HepG2 (cell line): ENCODE data around the gene HPS4. TPM values are rescaled to one million over a fixed set of nuclear protein-coding genes. Genes with fewer than 3 reads are reported as not detected.

Experiments used
- BHLHE40 ChIP-seq: IDR thresholded peaks from 2 replicates; pipeline ENCODE4 v1.6.1; 2011; ENCODE audit warnings: low read length, improper control_type of control experiment
- ELF3 ChIP-seq: IDR thresholded peaks from 2 replicates; pipeline ENCODE4 v1.6.1; 2016; ENCODE audit warnings: missing genetic modification reagents, missing compliant biosample characterization
- NRL ChIP-seq: sonication (generic); formaldehyde crosslinking; IDR thresholded peaks from 2 replicates; pipeline ENCODE4 v1.5.0; 2020; ENCODE audit warnings: missing genetic modification reagents, mild to moderate bottlenecking, moderate library complexity, borderline replicate concordance
- PITX1 ChIP-seq: sonication (generic); formaldehyde crosslinking; IDR thresholded peaks from 2 replicates; pipeline ENCODE4 v1.5.1; 2020; ENCODE audit warnings: mild to moderate bottlenecking, missing genetic modification reagents
- POLR2AphosphoS5 ChIP-seq: IDR thresholded peaks from 2 replicates; pipeline ENCODE4 v1.6.1; 2012; ENCODE audit warnings: low read depth, low read length
- RBFOX2 ChIP-seq: fragments of 200-400 bp; formaldehyde crosslinking; IDR thresholded peaks from 2 replicates; pipeline ENCODE4 v1.6.1; 2017; ENCODE audit warnings: low read depth, mild to moderate bottlenecking, low read length
- SALL1 ChIP-seq: sonication (generic); formaldehyde crosslinking; IDR thresholded peaks from 2 replicates; pipeline ENCODE4 v1.8.0; 2022; ENCODE audit warnings: mild to moderate bottlenecking, missing genetic modification reagents
- YEATS4 ChIP-seq: sonication (generic); formaldehyde crosslinking; IDR thresholded peaks from 2 replicates; pipeline ENCODE4 v1.4.0; 2020; ENCODE audit warnings: missing genetic modification reagents, borderline replicate concordance
- ZFP1 ChIP-seq: IDR thresholded peaks from 2 replicates; pipeline ENCODE4 v1.6.1; 2016
- ZGPAT ChIP-seq: IDR thresholded peaks from 2 replicates; pipeline ENCODE4 v1.6.1; 2016; ENCODE audit warnings: mild to moderate bottlenecking
- ZHX1 ChIP-seq: sonication (generic); formaldehyde crosslinking; IDR thresholded peaks from 2 replicates; pipeline ENCODE4 v1.8.1; 2022; ENCODE audit warnings: low read depth, mild to moderate bottlenecking, missing genetic modification reagents
- ZNF546 ChIP-seq: sonication (generic); formaldehyde crosslinking; conservative IDR thresholded peaks from 2 replicates; pipeline ENCODE4 v1.8.1; 2023; ENCODE audit warnings: mild to moderate bottlenecking, missing genetic modification reagents
- ZNF607 ChIP-seq: sonication (generic); formaldehyde crosslinking; IDR thresholded peaks from 2 replicates; pipeline ENCODE4 v1.5.1; 2020; ENCODE audit warnings: missing genetic modification reagents, mild to moderate bottlenecking, borderline replicate concordance
- ZNF710 ChIP-seq: sonication (generic); formaldehyde crosslinking; IDR thresholded peaks from 2 replicates; pipeline ENCODE4 v1.5.0; 2020; ENCODE audit warnings: mild to moderate bottlenecking, missing genetic modification reagents, borderline replicate concordance
- ZNF775 ChIP-seq: sonication (generic); formaldehyde crosslinking; IDR thresholded peaks from 2 replicates; pipeline ENCODE4 v1.4.0; 2020; ENCODE audit warnings: missing genetic modification reagents, mild to moderate bottlenecking, moderate library complexity, borderline replicate concordance
- polyA plus RNA-seq, 8 experiments: library from polyadenylated mRNA; depleted of rRNA in 3 of 8; stranded (reverse) in 7 of 8; unstranded in 1 of 8; fragments of >200 nt; fragmentation: Illumina TruSeq in 4 of 8; extraction: Trizol in 4 of 8; gene quantifications; 2 replicates each; pipeline versions ENCODE4 v1.2.1 to v1.2.3, GENCODE V29; 2011 to 2016; ENCODE audit warnings: low read depth in 4 of 8, missing spikeins in 1 of 8, mixed read lengths in 1 of 8; ENCODE audit not compliant: insufficient read depth in 1 of 8
- total RNA-seq, 5 experiments: library from RNA; depleted of rRNA; stranded (reverse); fragments of >200 nt; fragmentation: Illumina TruSeq; extraction: Trizol; gene quantifications; 2 replicates each; pipeline ENCODE4 v1.2.3, GENCODE V29; 2016; ENCODE audit warnings: low read depth in 1 of 5
- TF ChIP-seq, protein P1 (sequence below): sonication (generic); formaldehyde crosslinking; IDR thresholded peaks from 2 replicates; pipeline ENCODE4 v1.4.0; 2020; ENCODE audit warnings: missing genetic modification reagents
- TF ChIP-seq, protein P2 (sequence below): sonication (generic); formaldehyde crosslinking; IDR thresholded peaks from 2 replicates; pipeline ENCODE4 v1.4.0; 2020; ENCODE audit warnings: missing genetic modification reagents, mild to moderate bottlenecking, borderline replicate concordance

Gene HPS4
- total and polyA plus RNA-seq, 2 of the 13 experiments (the other 11 are each of a cell fraction or from before 2014, with no cell fraction given) = 27.4 to 34.0 TPM

DNA sequence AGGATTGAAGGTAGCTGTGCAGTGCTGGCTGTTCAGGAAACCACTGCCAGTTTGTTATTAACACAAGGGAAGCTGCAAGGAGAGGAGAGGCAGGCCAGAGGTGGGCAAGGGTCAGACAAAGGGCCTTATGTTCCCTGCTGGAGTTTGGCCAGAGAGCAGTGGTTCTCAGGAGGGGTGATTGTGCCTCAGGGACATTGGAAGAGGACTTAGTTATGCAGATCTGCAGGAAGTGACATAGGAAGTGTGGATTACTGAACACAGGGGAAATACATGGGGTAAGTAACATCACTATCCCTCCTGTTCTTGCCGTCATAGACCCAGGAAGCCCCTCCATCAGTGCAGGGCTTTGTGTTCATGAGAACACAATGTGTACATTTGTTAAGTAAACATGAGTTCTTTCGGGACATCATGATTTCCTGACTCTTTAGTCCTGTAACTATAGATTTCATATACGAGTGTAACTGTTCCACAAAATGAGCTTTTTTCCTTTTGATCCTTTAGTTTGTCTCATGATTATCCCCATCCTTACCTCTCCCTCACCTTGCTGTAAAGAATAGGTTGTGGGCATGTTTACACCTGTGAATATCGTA is 6.0 kb upstream of the HPS4 start (continued):
- no peak for TF ChIP-seq ZNF710 (CRISPR knock-in tag)
- peak; percentile 32; the same call in 1 of the 2 replicates for TF ChIP-seq ZGPAT (CRISPR knock-in tag)
- TF ChIP-seq ZNF607 = no peak
- TF ChIP-seq SALL1 (CRISPR knock-in tag) = peak; percentile 33; the same call in 1 of the 2 replicates
- no peak for TF ChIP-seq NRL (CRISPR knock-in tag)
- TF ChIP-seq RBFOX2 = peak; percentile 46
- 0 out of 2 replicates have a peak, but pooled peaks have one; percentile 12 for TF ChIP-seq PITX1 (CRISPR knock-in tag)
- TF ChIP-seq, protein P1, sequence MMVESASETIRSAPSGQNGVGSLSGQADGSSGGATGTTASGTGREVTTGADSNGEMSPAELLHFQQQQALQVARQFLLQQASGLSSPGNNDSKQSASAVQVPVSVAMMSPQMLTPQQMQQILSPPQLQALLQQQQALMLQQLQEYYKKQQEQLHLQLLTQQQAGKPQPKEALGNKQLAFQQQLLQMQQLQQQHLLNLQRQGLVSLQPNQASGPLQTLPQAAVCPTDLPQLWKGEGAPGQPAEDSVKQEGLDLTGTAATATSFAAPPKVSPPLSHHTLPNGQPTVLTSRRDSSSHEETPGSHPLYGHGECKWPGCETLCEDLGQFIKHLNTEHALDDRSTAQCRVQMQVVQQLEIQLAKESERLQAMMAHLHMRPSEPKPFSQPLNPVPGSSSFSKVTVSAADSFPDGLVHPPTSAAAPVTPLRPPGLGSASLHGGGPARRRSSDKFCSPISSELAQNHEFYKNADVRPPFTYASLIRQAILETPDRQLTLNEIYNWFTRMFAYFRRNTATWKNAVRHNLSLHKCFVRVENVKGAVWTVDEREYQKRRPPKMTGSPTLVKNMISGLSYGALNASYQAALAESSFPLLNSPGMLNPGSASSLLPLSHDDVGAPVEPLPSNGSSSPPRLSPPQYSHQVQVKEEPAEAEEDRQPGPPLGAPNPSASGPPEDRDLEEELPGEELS (CRISPR knock-in tag) = peak; percentile 14; the same call in 1 of the 2 replicates
- no peak for TF ChIP-seq ZNF775 (CRISPR knock-in tag)
- TF ChIP-seq BHLHE40 = no peak
- 0 out of 2 replicates have a peak, but pooled peaks have one; percentile 31 for TF ChIP-seq YEATS4 (CRISPR knock-in tag)
- TF ChIP-seq ZNF546 (CRISPR knock-in tag) = no peak
- peak; percentile 54; the same call in 1 of the 2 replicates for TF ChIP-seq ZHX1 (CRISPR knock-in tag)
- TF ChIP-seq, protein P2, sequence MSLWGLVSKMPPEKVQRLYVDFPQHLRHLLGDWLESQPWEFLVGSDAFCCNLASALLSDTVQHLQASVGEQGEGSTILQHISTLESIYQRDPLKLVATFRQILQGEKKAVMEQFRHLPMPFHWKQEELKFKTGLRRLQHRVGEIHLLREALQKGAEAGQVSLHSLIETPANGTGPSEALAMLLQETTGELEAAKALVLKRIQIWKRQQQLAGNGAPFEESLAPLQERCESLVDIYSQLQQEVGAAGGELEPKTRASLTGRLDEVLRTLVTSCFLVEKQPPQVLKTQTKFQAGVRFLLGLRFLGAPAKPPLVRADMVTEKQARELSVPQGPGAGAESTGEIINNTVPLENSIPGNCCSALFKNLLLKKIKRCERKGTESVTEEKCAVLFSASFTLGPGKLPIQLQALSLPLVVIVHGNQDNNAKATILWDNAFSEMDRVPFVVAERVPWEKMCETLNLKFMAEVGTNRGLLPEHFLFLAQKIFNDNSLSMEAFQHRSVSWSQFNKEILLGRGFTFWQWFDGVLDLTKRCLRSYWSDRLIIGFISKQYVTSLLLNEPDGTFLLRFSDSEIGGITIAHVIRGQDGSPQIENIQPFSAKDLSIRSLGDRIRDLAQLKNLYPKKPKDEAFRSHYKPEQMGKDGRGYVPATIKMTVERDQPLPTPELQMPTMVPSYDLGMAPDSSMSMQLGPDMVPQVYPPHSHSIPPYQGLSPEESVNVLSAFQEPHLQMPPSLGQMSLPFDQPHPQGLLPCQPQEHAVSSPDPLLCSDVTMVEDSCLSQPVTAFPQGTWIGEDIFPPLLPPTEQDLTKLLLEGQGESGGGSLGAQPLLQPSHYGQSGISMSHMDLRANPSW (CRISPR knock-in tag) = no peak
- 0 out of 2 replicates have a peak, but pooled peaks have one; percentile 16 for TF ChIP-seq POLR2AphosphoS5
- 0 out of 2 replicates have a peak, but pooled peaks have one; percentile 12 for TF ChIP-seq ELF3 (CRISPR knock-in tag)
- no peak for TF ChIP-seq ZFP1
